Measurements from ENCODE around the gene HABP4. TPM values are rescaled to one million over a fixed set of nuclear protein-coding genes. Genes with fewer than 3 reads are reported as not detected.

The HABP4 gene, protein sequence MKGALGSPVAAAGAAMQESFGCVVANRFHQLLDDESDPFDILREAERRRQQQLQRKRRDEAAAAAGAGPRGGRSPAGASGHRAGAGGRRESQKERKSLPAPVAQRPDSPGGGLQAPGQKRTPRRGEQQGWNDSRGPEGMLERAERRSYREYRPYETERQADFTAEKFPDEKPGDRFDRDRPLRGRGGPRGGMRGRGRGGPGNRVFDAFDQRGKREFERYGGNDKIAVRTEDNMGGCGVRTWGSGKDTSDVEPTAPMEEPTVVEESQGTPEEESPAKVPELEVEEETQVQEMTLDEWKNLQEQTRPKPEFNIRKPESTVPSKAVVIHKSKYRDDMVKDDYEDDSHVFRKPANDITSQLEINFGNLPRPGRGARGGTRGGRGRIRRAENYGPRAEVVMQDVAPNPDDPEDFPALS
- 0.81 and 2.5 TPM in 2 replicates for total RNA-seq (2011; cell fraction: chromatin; rRNA removed; ENCODE audit: low replicate concordance)
- total RNA-seq (2011; cell fraction: nucleolus; rRNA removed): 0.66 and 0.83 TPM in 2 replicates
- 1.8 and 2.4 TPM in 2 replicates for total RNA-seq (2011; cell fraction: nucleoplasm; rRNA removed)
- 1.9 and 2.0 TPM in 2 replicates for total RNA-seq (2014; rRNA removed)
- total RNA-seq (2014; rRNA removed; fragmentation: Illumina TruSeq; extraction: Trizol): 1.8 and 2.0 TPM in 2 replicates
- 1.3 and 1.9 TPM in 2 replicates for total RNA-seq (2015; rRNA removed; fragmentation: Illumina TruSeq; extraction: Trizol)
- total RNA-seq (2021): 1.9 and 2.1 TPM in 2 replicates
- polyA plus RNA-seq (2011; rRNA removed): 1.4 and 2.2 TPM in 2 replicates
- polyA plus RNA-seq (2011; cell fraction: cytosol; rRNA removed): 0.42 and 1.8 TPM in 2 replicates
- polyA plus RNA-seq (2011; cell fraction: nucleus; rRNA removed): 0.85 and 1.7 TPM in 2 replicates
- polyA plus RNA-seq (2012): 3.0 and 3.6 TPM in 2 replicates
- polyA plus RNA-seq (2014; fragmentation: Illumina TruSeq; extraction: Trizol): 1.1 and 2.0 TPM in 2 replicates
- under 1 TPM; 0.38 to 0.52 TPM for polyA plus RNA-seq (2014; fragmentation: Nextera tagmentation; extraction: Ambion mirVana)
- 2.4 and 3.4 TPM in 2 replicates for polyA plus RNA-seq (2014; rRNA removed)
- 0.70 and 1.3 TPM in 2 replicates for polyA minus RNA-seq (2011; rRNA and poly(A)+ RNA removed)
- polyA minus RNA-seq (2011; cell fraction: cytosol; rRNA and poly(A)+ RNA removed): 0.29 and 0.73 TPM in 2 replicates
- 0.13 and 0.56 TPM in 2 replicates for polyA minus RNA-seq (2011; cell fraction: nucleus; rRNA and poly(A)+ RNA removed)
- Bru-seq, nascent RNA: percentile 46 among the genes with signal in this experiment
- percentile 48 among the genes with signal in this experiment for BruChase-seq, experiment 1, labeled RNA remaining after a 2-hour chase
- BruChase-seq, experiment 2, labeled RNA remaining after a 6-hour chase: percentile 59 among the genes with signal in this experiment
- long read RNA-seq, experiment 1, transcript HABP4-201 (8 exons, 2,615 nt): major isoform, 16 of 24 reads
- long read RNA-seq, experiment 1, partial matches to known transcripts: 3 of 24 reads
- long read RNA-seq, experiment 1, other reads (novel, unspliced or antisense): 5 of 24 reads
- long read RNA-seq, experiment 2, partial matches to known transcripts: 2 of 4 reads
- long read RNA-seq, experiment 2, other reads (novel, unspliced or antisense): 0 of 4 reads
- long read RNA-seq, experiment 3, partial matches to known transcripts: 1 of 2 reads
- long read RNA-seq, experiment 3, other reads (novel, unspliced or antisense): 1 of 2 reads

DNA sequence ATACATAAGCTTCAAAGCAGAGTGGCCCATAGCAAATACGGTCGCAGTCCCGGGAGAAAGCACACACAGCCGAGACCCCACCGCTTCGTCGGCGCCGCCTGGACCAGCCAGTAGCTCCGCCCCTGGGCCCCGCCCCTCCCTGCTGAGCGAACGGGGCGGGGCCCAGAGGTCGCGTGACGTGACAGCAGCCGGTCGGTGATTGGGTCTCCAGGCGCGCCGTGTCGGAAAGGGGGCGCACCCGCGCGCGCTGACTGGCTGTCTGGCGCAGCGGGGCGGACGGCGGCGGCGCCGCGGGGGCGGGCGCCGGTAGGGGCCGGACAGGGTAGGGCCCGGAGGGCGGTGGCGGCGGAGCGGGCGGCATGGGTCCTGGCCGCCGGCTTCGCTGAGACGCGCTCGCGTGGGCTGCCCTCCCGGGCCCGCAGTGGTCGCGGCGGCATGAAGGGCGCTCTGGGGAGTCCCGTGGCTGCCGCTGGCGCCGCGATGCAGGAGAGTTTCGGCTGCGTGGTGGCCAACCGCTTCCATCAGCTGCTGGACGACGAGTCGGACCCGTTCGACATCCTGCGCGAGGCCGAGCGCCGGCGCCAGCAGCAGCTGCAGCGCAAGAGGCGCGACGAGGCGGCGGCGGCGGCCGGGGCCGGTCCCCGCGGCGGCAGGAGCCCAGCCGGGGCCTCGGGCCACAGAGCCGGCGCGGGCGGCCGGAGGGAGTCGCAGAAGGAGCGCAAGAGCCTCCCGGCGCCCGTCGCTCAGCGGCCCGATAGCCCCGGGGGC lies at the start of gene HABP4:
Gene HABP4, plus strand, starts transcription at position 325 of the 768 bp plus-strand sequence. Its CDS starts 111 bp downstream, at position 436.
- BruUV-seq (replicated peaks): no TSS peak
- in situ Hi-C loops (cut with MboI): loop anchor here (25.0 kb wide), 1 partner anchor 212 kb away; the partner anchor contains the start of gene PRXL2C
- CTCF ChIA-PET (ENCODE audit: low intra/inter-chr PET ratio): no interaction called here
- no peak for TF ChIP-seq ADNP (tag; IDR thresholded peaks at IDR 0.05)
- TF ChIP-seq, protein P1, sequence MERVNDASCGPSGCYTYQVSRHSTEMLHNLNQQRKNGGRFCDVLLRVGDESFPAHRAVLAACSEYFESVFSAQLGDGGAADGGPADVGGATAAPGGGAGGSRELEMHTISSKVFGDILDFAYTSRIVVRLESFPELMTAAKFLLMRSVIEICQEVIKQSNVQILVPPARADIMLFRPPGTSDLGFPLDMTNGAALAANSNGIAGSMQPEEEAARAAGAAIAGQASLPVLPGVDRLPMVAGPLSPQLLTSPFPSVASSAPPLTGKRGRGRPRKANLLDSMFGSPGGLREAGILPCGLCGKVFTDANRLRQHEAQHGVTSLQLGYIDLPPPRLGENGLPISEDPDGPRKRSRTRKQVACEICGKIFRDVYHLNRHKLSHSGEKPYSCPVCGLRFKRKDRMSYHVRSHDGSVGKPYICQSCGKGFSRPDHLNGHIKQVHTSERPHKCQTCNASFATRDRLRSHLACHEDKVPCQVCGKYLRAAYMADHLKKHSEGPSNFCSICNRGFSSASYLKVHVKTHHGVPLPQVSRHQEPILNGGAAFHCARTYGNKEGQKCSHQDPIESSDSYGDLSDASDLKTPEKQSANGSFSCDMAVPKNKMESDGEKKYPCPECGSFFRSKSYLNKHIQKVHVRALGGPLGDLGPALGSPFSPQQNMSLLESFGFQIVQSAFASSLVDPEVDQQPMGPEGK (CRISPR knock-in tag; IDR thresholded peaks at IDR 0.05; ENCODE audit: borderline replicate concordance): no peak
- peak; percentile 69 to 90 for TF ChIP-seq MAZ (CRISPR knock-in tag; conservative IDR thresholded peaks at IDR 0.05 in 1 of 2, IDR thresholded peaks at IDR 0.05 in 1 of 2)
- TF ChIP-seq RFX7 (CRISPR knock-in tag; IDR thresholded peaks at IDR 0.05): no peak
- TF ChIP-seq CBX8 (IDR thresholded peaks at IDR 0.05; ENCODE audit: borderline replicate concordance, extremely low read depth, low read depth, low read length, poor library complexity, severe bottlenecking): no peak
- TF ChIP-seq MLLT1 (IDR thresholded peaks at IDR 0.05): no peak
- no peak for TF ChIP-seq GTF2A2 (tag; IDR thresholded peaks at IDR 0.05)
- TF ChIP-seq NFIC (IDR thresholded peaks at IDR 0.05): peak; percentile 31; the same call in 1 of the 2 replicates
- TF ChIP-seq CXXC5 (CRISPR knock-in tag; IDR thresholded peaks at IDR 0.05): peak; percentile 96
- TF ChIP-seq WHSC1 (IDR thresholded peaks at IDR 0.05; ENCODE audit: low read length): no peak

More for the DNA sequence above, at the start of gene HABP4:
- peak within 1 kb of the TSS; percentile 58 for H3K4me3 ChIP-seq
- H3K27ac ChIP-seq (ENCODE audit: extremely low read depth, low read depth, low read length): no peak within 1 kb of the TSS
- no peaks in the 10 kb centered on the region for H3K9me1 ChIP-seq (ENCODE audit: control insufficient read depth, insufficient read depth, low read length)
- FAIRE-seq (peak; percentile 91), DNase-seq (ENCODE audit: extremely low read depth in 1 of 4, low spot score in 3 of 4) (peak; percentile 96 to 99 (median 99)), ATAC-seq (peak; percentile 100)
- peak within 1 kb of the TSS; percentile 97 for H3K4me2 ChIP-seq (ENCODE audit: insufficient read depth, low read length)
- under 1% methylated on average over 44 of the region's 108 CpGs for WGBS (ENCODE audit: insufficient coverage, low coverage, missing lambda C conversion rate)
- H3K9ac ChIP-seq (ENCODE audit: insufficient read depth in 1 of 2, low read depth in 2 of 2, low read length in 2 of 2): peak within 1 kb of the TSS in 1 of 2 experiments; percentile 88; a peak in 2 of 4 replicates
- peaks cover 2 to 14% of the 10 kb centered on the region in 2 experiments; a peak in 2 of 5 replicates for H3K27me3 ChIP-seq (ENCODE audit: control insufficient read depth in 2 of 2, insufficient read depth in 2 of 2, low read length in 2 of 2)
- POLR2A ChIA-PET: interaction anchor here (0.5 to 1.8 kb wide), 6 partner anchors 8 to 275 kb away, joined by 3 to 9 read pairs (median 5); no protein-coding TSS in a partner anchor
- no peaks in the 10 kb centered on the region for H3K9me3 ChIP-seq (replicated peaks; ENCODE audit: control insufficient read depth, insufficient read depth, low read depth, low read length)
- H3K36me3 ChIP-seq (ENCODE audit: control insufficient read depth, insufficient read depth, low read length): no peaks in the 10 kb centered on the region
- H3K79me2 ChIP-seq (ENCODE audit: control insufficient read depth, insufficient read depth, low read length): no peaks in the 10 kb centered on the region; the same call in 2 of the 3 replicates
- H3K4me1 ChIP-seq (replicated peaks in 1 of 2; ENCODE audit: control insufficient read depth in 2 of 2, insufficient read depth in 2 of 2, low read length in 2 of 2): peaks cover 2 to 18% of the 10 kb centered on the region in 2 experiments; a peak in 3 of 5 replicates
- intact Hi-C loops (cut with micrococcal nuclease): loop anchor here (10.0 kb wide), 2 partner anchors 125 to 655 kb away; no protein-coding TSS in a partner anchor
- H2AFZ ChIP-seq (ENCODE audit: low read depth, low read length): peak within 1 kb of the TSS; percentile 95
- H4K20me1 ChIP-seq (replicated peaks; ENCODE audit: control insufficient read depth, insufficient read depth, low read length): no peaks in the 10 kb centered on the region
